ENCODE measurements around the gene DGKE.

DGKE gene

DNA sequence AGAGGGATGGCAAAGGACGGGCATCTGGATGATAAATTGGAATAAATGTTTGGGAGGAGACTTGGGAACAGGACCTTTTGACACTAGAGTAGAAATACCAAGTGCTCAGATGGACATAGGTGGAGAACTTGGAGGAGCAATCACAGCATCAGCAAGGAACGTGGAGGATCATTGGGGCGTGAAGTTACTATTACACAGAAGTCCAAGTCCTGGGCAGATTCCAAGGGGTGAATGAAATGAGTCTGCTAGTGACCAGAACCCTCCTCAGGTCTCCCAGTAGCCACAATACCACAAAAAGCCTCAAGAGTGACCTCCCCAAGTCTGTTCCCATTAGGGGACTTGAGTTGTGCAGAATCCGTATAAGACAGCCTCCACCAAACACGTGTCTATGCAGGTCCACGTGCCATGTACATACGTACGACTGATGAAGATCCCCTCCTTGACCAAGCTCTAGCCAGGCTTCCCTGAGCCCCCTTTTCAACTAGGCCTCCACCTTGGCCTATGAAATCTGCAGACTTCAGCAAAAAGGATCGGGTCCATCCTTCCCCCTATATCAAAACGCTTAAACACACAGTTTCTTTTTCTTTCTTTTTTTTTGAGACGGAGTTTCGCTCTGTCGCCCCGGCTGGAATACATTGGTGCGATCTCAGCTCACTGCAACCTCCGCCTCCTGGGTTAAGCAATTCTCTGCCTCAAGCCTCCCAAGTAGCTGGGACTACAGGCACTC lies 2.4 kb upstream of the DGKE start:
- 94% methylated on average over 16 of the region's 16 CpGs for WGBS
- H3K27me3 ChIP-seq (ENCODE audit: insufficient read depth, low read length), result peaks cover 38% of the 10 kb centered on the region
- H3K4me1 ChIP-seq (ENCODE audit: insufficient read depth, low read length), result peaks cover 12% of the 10 kb centered on the region
- peaks cover 6% of the 10 kb centered on the region for H3K36me3 ChIP-seq (ENCODE audit: insufficient read depth, low read length)
- H3K9me3 ChIP-seq (ENCODE audit: insufficient read depth, low read depth, low read length), result no peaks in the 10 kb centered on the region
- no peak overlapping the region for H3K9ac ChIP-seq (ENCODE audit: low read depth, low read length)
- no peak overlapping the region for H3K4me3 ChIP-seq (ENCODE audit: low read length)
- H3K27ac ChIP-seq (ENCODE audit: low read depth, low read length), result no peak overlapping the region

DNA sequence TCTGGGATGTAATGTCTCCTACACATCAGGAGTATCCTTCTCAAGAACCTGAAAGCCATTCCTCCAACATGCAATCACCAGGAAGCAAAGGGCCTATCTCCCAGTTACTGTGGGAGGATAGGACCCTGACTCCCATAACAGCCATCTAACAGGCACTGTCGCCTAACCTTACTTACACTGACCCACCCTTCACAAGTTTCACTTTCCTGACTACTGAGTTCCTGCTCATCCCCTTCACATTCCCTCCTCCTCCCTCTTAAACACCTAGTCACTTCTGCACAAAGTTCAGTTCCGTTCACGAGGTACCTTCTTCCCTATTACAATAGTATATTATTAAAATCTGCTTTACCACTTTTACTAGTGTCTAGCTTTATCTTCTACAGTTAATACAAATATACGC lies 1.5 kb upstream of the DGKE start:
- Histone ChIP-seq H3K9me3 (ENCODE audit: insufficient read depth, low read depth, low read length) (no peaks in the 10 kb centered on the region), H3K27me3 (ENCODE audit: insufficient read depth, low read length) (peaks cover 41% of the 10 kb centered on the region), H3K36me3 (ENCODE audit: insufficient read depth, low read length) (peaks cover 6% of the 10 kb centered on the region), H3K27ac (ENCODE audit: low read depth, low read length) (no peak overlapping the region), H3K4me1 (ENCODE audit: insufficient read depth, low read length) (peaks cover 21% of the 10 kb centered on the region), H3K9ac (ENCODE audit: low read depth, low read length) (no peak overlapping the region), H3K4me3 (ENCODE audit: low read length) (peak overlapping the region; percentile 66)
- 54% methylated on average over 4 of the region's 4 CpGs for WGBS

DNA sequence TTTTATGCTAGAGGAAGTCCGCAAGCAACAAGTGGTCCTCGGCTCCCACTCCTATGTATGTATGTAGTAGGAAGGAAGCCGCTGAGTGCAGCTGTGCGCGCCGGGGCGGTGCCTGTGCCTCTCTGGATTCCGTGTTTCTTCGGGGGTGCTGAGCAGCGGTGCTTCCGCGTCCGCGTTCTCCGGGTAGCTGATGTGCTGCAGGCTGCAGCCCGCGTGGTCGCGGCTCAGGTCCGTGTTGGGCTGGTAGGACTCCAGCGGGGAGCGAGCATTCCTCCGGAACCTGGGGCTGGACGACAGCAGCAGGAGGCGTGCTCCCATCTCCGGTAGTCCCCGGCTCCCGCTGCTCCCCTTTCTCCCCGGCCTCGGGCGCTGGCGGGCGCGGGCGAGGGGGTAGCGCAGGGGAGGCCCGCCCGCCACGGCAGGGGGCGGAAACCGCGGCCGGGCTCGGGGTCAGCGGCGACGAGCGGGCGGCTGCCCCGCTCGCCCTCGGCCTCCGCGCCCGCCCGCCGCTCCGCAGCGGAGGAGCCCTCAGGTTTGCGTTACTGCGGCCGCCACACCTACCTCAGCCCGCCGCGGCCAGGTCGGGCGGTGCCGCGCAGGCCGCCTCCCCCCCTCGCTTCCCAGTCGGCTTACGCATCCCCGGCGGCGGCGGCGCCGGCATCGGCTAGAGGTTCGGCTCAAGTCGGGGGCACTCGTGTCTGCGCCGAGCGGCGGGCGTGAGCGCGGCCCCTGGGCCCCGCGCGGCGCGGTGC lies 718 bp upstream of the DGKE start:
- H3K9me3 ChIP-seq (ENCODE audit: insufficient read depth, low read depth, low read length), result no peaks in the 10 kb centered on the region
- peaks cover 28% of the 10 kb centered on the region for H3K4me1 ChIP-seq (ENCODE audit: insufficient read depth, low read length)
- peak overlapping the region; percentile 74 for H3K9ac ChIP-seq (ENCODE audit: low read depth, low read length)
- under 1% methylated on average over 95 of the region's 95 CpGs for WGBS
- H3K27ac ChIP-seq (ENCODE audit: low read depth, low read length), result no peak overlapping the region
- peaks cover 6% of the 10 kb centered on the region for H3K36me3 ChIP-seq (ENCODE audit: insufficient read depth, low read length)
- H3K27me3 ChIP-seq (ENCODE audit: insufficient read depth, low read length), result peaks cover 41% of the 10 kb centered on the region
- peak overlapping the region; percentile 66 for H3K4me3 ChIP-seq (ENCODE audit: low read length)

DNA sequence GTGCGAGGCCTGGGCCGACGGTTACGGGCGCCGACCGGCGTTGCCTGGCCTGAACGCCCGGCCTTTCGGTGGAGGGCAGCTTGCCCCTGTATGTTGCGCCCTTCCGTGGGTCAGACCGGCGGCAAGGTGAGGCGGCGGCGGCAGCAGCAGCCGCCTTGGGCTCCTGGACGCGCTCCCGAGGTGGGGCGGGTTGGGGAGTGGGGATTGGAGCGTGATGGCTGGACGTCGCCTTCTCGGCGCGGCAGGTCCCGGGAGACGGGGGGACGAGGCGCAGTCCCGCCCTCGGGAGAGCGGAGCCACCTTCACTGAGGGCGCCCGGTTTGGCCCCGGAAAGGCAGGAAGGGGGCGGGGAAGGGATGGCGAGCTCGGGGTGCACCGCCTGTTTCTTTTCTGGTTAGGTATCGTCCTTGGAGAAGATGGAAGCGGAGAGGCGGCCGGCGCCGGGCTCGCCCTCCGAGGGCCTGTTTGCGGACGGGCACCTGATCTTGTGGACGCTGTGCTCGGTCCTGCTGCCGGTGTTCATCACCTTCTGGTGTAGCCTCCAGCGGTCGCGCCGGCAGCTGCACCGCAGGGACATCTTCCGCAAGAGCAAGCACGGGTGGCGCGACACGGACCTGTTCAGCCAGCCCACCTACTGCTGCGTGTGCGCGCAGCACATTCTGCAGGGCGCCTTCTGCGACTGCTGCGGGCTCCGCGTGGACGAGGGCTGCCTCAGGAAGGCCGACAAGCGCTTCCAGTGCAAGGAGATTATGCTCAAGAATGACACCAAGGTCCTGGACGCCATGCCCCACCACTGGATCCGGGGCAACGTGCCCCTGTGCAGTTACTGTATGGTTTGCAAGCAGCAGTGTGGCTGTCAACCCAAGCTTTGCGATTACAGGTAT lies 671 bp downstream of the DGKE start:
- Histone ChIP-seq H3K4me1 (ENCODE audit: insufficient read depth, low read length) (peaks cover 30% of the 10 kb centered on the region), H3K4me3 (ENCODE audit: low read length) (peak overlapping the region; percentile 66), H3K36me3 (ENCODE audit: insufficient read depth, low read length) (peaks cover 6% of the 10 kb centered on the region), H3K9me3 (ENCODE audit: insufficient read depth, low read depth, low read length) (no peaks in the 10 kb centered on the region), H3K27ac (ENCODE audit: low read depth, low read length) (no peak overlapping the region), H3K27me3 (ENCODE audit: insufficient read depth, low read length) (peaks cover 41% of the 10 kb centered on the region), H3K9ac (ENCODE audit: low read depth, low read length) (peak overlapping the region; percentile 69)
- 4% methylated on average over 81 of the region's 81 CpGs for WGBS

DNA sequence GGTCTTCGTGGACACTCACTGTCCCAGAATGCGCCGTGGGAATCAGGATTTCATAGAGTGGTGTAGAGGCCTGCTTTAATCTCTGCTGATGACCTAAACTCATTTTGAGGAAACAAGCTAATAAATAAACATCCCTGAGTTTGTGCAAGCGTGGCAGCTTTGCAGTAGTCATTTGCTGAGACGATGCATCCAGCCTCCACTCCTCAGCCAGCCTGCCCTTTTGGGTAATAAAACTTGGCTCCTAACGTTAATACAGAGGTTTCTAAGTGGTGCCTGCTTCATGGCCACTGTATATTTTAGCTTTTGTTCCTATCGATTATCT lies 1.3 kb downstream of the DGKE start:
- peak overlapping the region; percentile 66 for H3K4me3 ChIP-seq (ENCODE audit: low read length)
- H3K4me1 ChIP-seq (ENCODE audit: insufficient read depth, low read length), result peaks cover 30% of the 10 kb centered on the region
- H3K27ac ChIP-seq (ENCODE audit: low read depth, low read length), result no peak overlapping the region
- H3K9ac ChIP-seq (ENCODE audit: low read depth, low read length), result no peak overlapping the region
- peaks cover 6% of the 10 kb centered on the region for H3K36me3 ChIP-seq (ENCODE audit: insufficient read depth, low read length)
- WGBS, result 83% methylated on average over 7 of the region's 7 CpGs
- H3K9me3 ChIP-seq (ENCODE audit: insufficient read depth, low read depth, low read length), result no peaks in the 10 kb centered on the region
- peaks cover 41% of the 10 kb centered on the region for H3K27me3 ChIP-seq (ENCODE audit: insufficient read depth, low read length)

DNA sequence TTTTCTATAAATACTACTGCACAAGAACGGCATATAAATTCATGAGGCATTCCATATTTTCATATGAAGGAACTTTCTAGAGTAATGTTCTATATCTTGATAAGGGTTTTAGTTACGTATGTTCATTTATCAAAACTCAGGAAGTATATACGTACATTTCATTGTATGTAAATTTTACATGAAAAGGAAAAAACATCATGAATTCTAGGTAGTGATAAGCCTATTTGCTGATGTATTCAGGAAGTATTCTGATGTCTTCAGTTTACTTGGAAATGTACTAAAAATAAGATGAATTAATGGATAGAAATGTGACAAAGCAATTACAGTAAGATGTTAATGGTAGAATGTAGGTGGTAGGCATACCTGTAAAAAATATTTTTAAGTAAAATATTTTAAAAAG lies 4.7 kb downstream of the DGKE start:
- Histone ChIP-seq H3K4me3 (ENCODE audit: low read length) (no peak overlapping the region), H3K9ac (ENCODE audit: low read depth, low read length) (no peak overlapping the region), H3K27ac (ENCODE audit: low read depth, low read length) (no peak overlapping the region), H3K27me3 (ENCODE audit: insufficient read depth, low read length) (peaks cover 29% of the 10 kb centered on the region), H3K36me3 (ENCODE audit: insufficient read depth, low read length) (no peaks in the 10 kb centered on the region), H3K4me1 (ENCODE audit: insufficient read depth, low read length) (peaks cover 23% of the 10 kb centered on the region), H3K9me3 (ENCODE audit: insufficient read depth, low read depth, low read length) (no peaks in the 10 kb centered on the region)
- WGBS, result 100% methylated on average over 1 of the region's 3 CpGs

GRCh38 chr17:56842577-56842976 lies 8.6 kb downstream of the DGKE start:
- Histone ChIP-seq H3K36me3 (ENCODE audit: insufficient read depth, low read length) (0 out of 2 replicates have a peak, but pooled peaks cover 5% of the 10 kb centered on the region), H3K9me3 (ENCODE audit: insufficient read depth, low read depth, low read length) (no peaks in the 10 kb centered on the region), H3K9ac (ENCODE audit: low read depth, low read length) (no peak overlapping the region), H3K27ac (ENCODE audit: low read depth, low read length) (no peak overlapping the region), H3K4me3 (ENCODE audit: low read length) (no peak overlapping the region), H3K27me3 (ENCODE audit: insufficient read depth, low read length) (no peaks in the 10 kb centered on the region), H3K4me1 (ENCODE audit: insufficient read depth, low read length) (peaks cover 8% of the 10 kb centered on the region)
- 97% methylated on average over 2 of the region's 2 CpGs for WGBS

DNA sequence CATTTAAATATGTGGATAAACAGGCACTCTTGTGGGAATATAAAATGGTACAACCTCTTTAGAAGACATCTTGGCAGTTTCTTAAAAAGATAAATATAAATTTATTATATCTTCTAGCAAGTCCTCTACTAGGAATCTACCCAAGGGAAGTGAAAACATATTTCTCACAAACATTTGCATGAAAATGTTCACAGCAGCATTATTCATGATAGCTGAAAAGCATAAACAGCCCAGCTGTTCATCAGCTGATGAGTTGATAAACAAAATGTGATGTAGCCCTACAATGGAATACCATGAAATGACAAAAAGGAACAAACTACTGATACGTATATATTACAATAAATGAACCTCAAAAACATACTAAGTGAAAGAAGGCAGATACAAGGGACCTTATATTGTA lies 12.0 kb downstream of the DGKE start:
- Histone ChIP-seq H3K9ac (ENCODE audit: low read depth, low read length) (no peak overlapping the region), H3K27ac (ENCODE audit: low read depth, low read length) (no peak overlapping the region), H3K4me1 (ENCODE audit: insufficient read depth, low read length) (no peaks in the 10 kb centered on the region), H3K9me3 (ENCODE audit: insufficient read depth, low read depth, low read length) (no peaks in the 10 kb centered on the region), H3K27me3 (ENCODE audit: insufficient read depth, low read length) (no peaks in the 10 kb centered on the region), H3K36me3 (ENCODE audit: insufficient read depth, low read length) (peaks cover 8% of the 10 kb centered on the region), H3K4me3 (ENCODE audit: low read length) (no peak overlapping the region)
- WGBS, result no CpG with 5 or more reads among the region's 1 CpG

GRCh38 chr17:56847106-56847505 lies 13.2 kb downstream of the DGKE start:
- H3K9me3 ChIP-seq (ENCODE audit: insufficient read depth, low read depth, low read length), result no peaks in the 10 kb centered on the region
- H3K36me3 ChIP-seq (ENCODE audit: insufficient read depth, low read length), result peaks cover 10% of the 10 kb centered on the region
- no peak overlapping the region for H3K27ac ChIP-seq (ENCODE audit: low read depth, low read length)
- H3K9ac ChIP-seq (ENCODE audit: low read depth, low read length), result no peak overlapping the region
- 90% methylated on average over 4 of the region's 4 CpGs for WGBS
- H3K4me3 ChIP-seq (ENCODE audit: low read length), result no peak overlapping the region
- no peaks in the 10 kb centered on the region for H3K4me1 ChIP-seq (ENCODE audit: insufficient read depth, low read length)
- no peaks in the 10 kb centered on the region for H3K27me3 ChIP-seq (ENCODE audit: insufficient read depth, low read length)

DNA sequence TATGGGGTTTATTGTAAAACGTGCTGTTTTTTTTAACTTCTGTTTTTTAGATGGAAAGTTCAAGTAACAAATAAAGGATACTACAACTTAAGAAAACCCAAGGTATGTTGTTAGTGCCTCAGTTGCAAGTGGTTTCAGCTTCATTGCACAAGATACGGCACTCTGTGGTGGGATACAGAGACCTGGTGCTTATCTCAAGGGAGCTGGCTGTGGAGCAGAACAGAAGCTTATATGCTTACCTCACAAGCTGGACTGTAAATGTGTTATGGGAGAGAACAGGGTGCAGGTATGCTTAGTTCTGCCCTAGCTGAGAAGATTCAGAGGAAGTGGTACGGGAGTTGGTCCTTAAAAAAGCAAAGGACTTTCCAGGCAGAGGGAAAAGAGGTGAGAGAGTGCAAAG lies 15.2 kb downstream of the DGKE start:
- H3K4me1 ChIP-seq (ENCODE audit: insufficient read depth, low read length), result no peaks in the 10 kb centered on the region
- no peaks in the 10 kb centered on the region for H3K27me3 ChIP-seq (ENCODE audit: insufficient read depth, low read length)
- no peak overlapping the region for H3K9ac ChIP-seq (ENCODE audit: low read depth, low read length)
- no peaks in the 10 kb centered on the region for H3K9me3 ChIP-seq (ENCODE audit: insufficient read depth, low read depth, low read length)
- no peak overlapping the region for H3K4me3 ChIP-seq (ENCODE audit: low read length)
- H3K27ac ChIP-seq (ENCODE audit: low read depth, low read length), result no peak overlapping the region
- H3K36me3 ChIP-seq (ENCODE audit: insufficient read depth, low read length), result peaks cover 10% of the 10 kb centered on the region
- 79% methylated on average over 2 of the region's 3 CpGs for WGBS

DNA sequence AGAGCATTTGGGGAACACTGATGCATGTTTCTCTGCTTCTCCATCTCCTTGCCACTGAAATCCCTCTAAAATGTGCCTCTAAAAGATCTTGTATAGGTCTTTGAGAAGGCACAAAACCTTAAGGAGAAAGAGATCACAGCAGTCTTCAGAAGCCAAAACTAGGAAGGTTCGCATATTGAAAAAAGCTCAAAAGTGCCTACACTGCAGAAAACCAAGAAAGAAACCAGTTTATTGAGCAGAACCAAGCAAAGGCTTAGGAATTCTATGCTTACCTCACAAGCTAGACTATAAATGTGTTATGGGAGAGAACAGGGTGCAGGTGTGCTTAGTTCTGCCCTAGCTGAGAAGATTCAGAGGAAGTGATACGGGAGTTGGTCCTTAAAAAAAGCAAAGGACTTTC lies 16.6 kb downstream of the DGKE start:
- Histone ChIP-seq H3K9me3 (ENCODE audit: insufficient read depth, low read depth, low read length) (no peaks in the 10 kb centered on the region), H3K36me3 (ENCODE audit: insufficient read depth, low read length) (peaks cover 13% of the 10 kb centered on the region), H3K27me3 (ENCODE audit: insufficient read depth, low read length) (no peaks in the 10 kb centered on the region), H3K27ac (ENCODE audit: low read depth, low read length) (no peak overlapping the region), H3K9ac (ENCODE audit: low read depth, low read length) (no peak overlapping the region), H3K4me3 (ENCODE audit: low read length) (no peak overlapping the region), H3K4me1 (ENCODE audit: insufficient read depth, low read length) (no peaks in the 10 kb centered on the region)
- 98% methylated on average over 2 of the region's 2 CpGs for WGBS
